RCC 7860 (cell line): Measurements from ENCODE around the gene RPTOR.
A peak's percentile ranks its signal among the peaks of the same experiment; 100 is the strongest.

Experiments used
- DNase-seq: peaks from one replicate; pipeline ENCODE4 v3.0.0-alpha.2; 2015; ENCODE audit warnings: low spot score
- FAIRE-seq: peaks from 2 replicates; lab custom pipeline; 2012; peaks lifted over from hg19 to GRCh38; lab: Jason Lieb, UNC

Gene RPTOR

GRCh38 chr17:80708480-80708879, 163.8 kb downstream of the RPTOR start:
- DNase-seq, result no peak
- no peak for FAIRE-seq

- FAIRE-seq (no peak), DNase-seq (no peak)
These were observed 164.6 kb downstream of the RPTOR start for GRCh38 chr17:80709090-80709695.

GRCh38 chr17:80710714-80711302, 166.2 kb downstream of the RPTOR start:
- no peak for DNase-seq
- no peak for FAIRE-seq

GRCh38 chr17:80712089-80712488, 167.5 kb downstream of the RPTOR start:
- DNase-seq (no peak), FAIRE-seq (no peak)

GRCh38 chr17:80712606-80713005, 168.0 kb downstream of the RPTOR start:
- DNase-seq (no peak), FAIRE-seq (no peak)

GRCh38 chr17:80716986-80717719, 172.5 kb downstream of the RPTOR start:
- DNase-seq (no peak), FAIRE-seq (no peak)

GRCh38 chr17:80717720-80718083, 173.1 kb downstream of the RPTOR start:
- FAIRE-seq, result no peak
- no peak for DNase-seq

- DNase-seq (no peak), FAIRE-seq (no peak)
These were observed 173.8 kb downstream of the RPTOR start for GRCh38 chr17:80718428-80718827.

GRCh38 chr17:80719449-80719848, 174.8 kb downstream of the RPTOR start:
- FAIRE-seq (no peak), DNase-seq (no peak)

- FAIRE-seq (peak; percentile 82), DNase-seq (peak; percentile 86)
These were observed 176.3 kb downstream of the RPTOR start for GRCh38 chr17:80720610-80721577.

- FAIRE-seq, result no peak
These were observed 178.0 kb downstream of the RPTOR start for GRCh38 chr17:80722661-80723060.

GRCh38 chr17:80724775-80725266, 180.2 kb downstream of the RPTOR start:
- FAIRE-seq, result no peak
- DNase-seq, result peak; percentile 40

More at GRCh38 chr17:80722661-80723060, 178.0 kb downstream of the RPTOR start:
- no peak for DNase-seq

- DNase-seq (no peak), FAIRE-seq (no peak)
These were observed 180.9 kb downstream of the RPTOR start for GRCh38 chr17:80725517-80725916.

- DNase-seq (no peak), FAIRE-seq (no peak)
These were observed 182.1 kb downstream of the RPTOR start for GRCh38 chr17:80726558-80727408.

GRCh38 chr17:80727409-80727755, 182.7 kb downstream of the RPTOR start:
- DNase-seq (no peak), FAIRE-seq (no peak)

GRCh38 chr17:80729016-80729415, 184.4 kb downstream of the RPTOR start:
- DNase-seq (no peak), FAIRE-seq (no peak)

GRCh38 chr17:80729761-80730160, 185.1 kb downstream of the RPTOR start:
- no peak for FAIRE-seq

GRCh38 chr17:80730739-80731138, 186.1 kb downstream of the RPTOR start:
- DNase-seq (no peak), FAIRE-seq (no peak)

More at GRCh38 chr17:80729761-80730160, 185.1 kb downstream of the RPTOR start:
- DNase-seq, result no peak

GRCh38 chr17:80731323-80731722, 186.7 kb downstream of the RPTOR start:
- no peak for DNase-seq
- FAIRE-seq, result no peak

GRCh38 chr17:80732268-80732667, 187.6 kb downstream of the RPTOR start:
- no peak for DNase-seq

More at GRCh38 chr17:80732268-80732667, 187.6 kb downstream of the RPTOR start:
- FAIRE-seq, result no peak
